WTC11 (cell line): ENCODE results near the gene RAP1GAP. TPM values are rescaled to one million over a fixed set of nuclear protein-coding genes. Genes with fewer than 3 reads are reported as not detected.

Experiments used
- ATAC-seq: fragments of 200-7000 bp; cut with Tn5 transposase; 2 replicates; pipeline ENCODE4 v1.10.0; 2021; ENCODE audit warnings: mild to moderate bottlenecking, moderate library complexity
- CTCF ChIA-PET: fragments of 300-600 bp; sonication (Branson Sonifier 250); formaldehyde crosslinking; loops from one replicate; lab custom pipeline; 2021; ENCODE audit warnings: antibody characterized with exemption; lab: Charles Lee
- POLR2A ChIA-PET: fragments of 350-600 bp; sonication (Branson Sonifier 250); formaldehyde crosslinking; loops from one replicate; lab custom pipeline; 2021; ENCODE audit warnings: antibody characterized with exemption; lab: Charles Lee
- DNase-seq: peaks from one replicate; pipeline ENCODE4 v3.0.0; 2021; ENCODE audit warnings: low spot score
- H3K27ac Mint-ChIP-seq: 2 replicates; pipeline ENCODE4 v1.8.0; 2021; ENCODE audit warnings: mixed read lengths
- H3K27me3 Mint-ChIP-seq: 2 replicates; pipeline ENCODE4 v1.8.0; 2021; ENCODE audit warnings: low read depth, mild to moderate bottlenecking, moderate library complexity, mixed read lengths
- H3K36me3 Mint-ChIP-seq: 2 replicates; pipeline ENCODE4 v1.8.0; 2021; ENCODE audit warnings: mixed read lengths
- H3K4me1 Mint-ChIP-seq: 2 replicates; pipeline ENCODE4 v1.8.0; 2022; ENCODE audit warnings: mixed read lengths
- H3K4me3 Mint-ChIP-seq: 2 replicates; pipeline ENCODE4 v1.8.0; 2021; ENCODE audit warnings: mild to moderate bottlenecking, moderate library complexity, mixed read lengths
- H3K9me3 Mint-ChIP-seq: 2 replicates; pipeline ENCODE4 v1.8.0; 2021; ENCODE audit warnings: mixed read lengths
- CDX4 ChIP-seq: fragments of 250-450 bp; sonication (Bioruptor Pico); IDR thresholded peaks from 2 replicates; pipeline ENCODE4 v1.9.0; 2021; ENCODE audit warnings: moderate library complexity, mild to moderate bottlenecking, inconsistent platforms, borderline replicate concordance
- CREM ChIP-seq: sonication (generic); formaldehyde crosslinking; IDR thresholded peaks from 2 replicates; pipeline ENCODE4 v1.8.1; 2022; ENCODE audit warnings: mild to moderate bottlenecking, missing genetic modification reagents, moderate library complexity
- E2F5 ChIP-seq: sonication (generic); formaldehyde crosslinking; IDR thresholded peaks from 2 replicates; pipeline ENCODE4 v1.8.1; 2022; ENCODE audit warnings: mild to moderate bottlenecking, moderate library complexity, missing genetic modification reagents
- ELF4 ChIP-seq: sonication (generic); formaldehyde crosslinking; IDR thresholded peaks from 2 replicates; pipeline ENCODE4 v1.8.1; 2022; ENCODE audit warnings: low read depth, mild to moderate bottlenecking, moderate library complexity, missing genetic modification reagents
- EMX1 ChIP-seq: fragments of 250-450 bp; sonication (Bioruptor Pico); IDR thresholded peaks from 2 replicates; pipeline ENCODE4 v1.8.0; 2021; ENCODE audit warnings: mild to moderate bottlenecking
- ERG ChIP-seq: fragments of 250-450 bp; sonication (Bioruptor Pico); IDR thresholded peaks from 2 replicates; pipeline ENCODE4 v1.8.0; 2021; ENCODE audit warnings: mild to moderate bottlenecking
- ETV6 ChIP-seq: sonication (generic); formaldehyde crosslinking; IDR thresholded peaks from 2 replicates; pipeline ENCODE4 v1.8.1; 2022; ENCODE audit warnings: mild to moderate bottlenecking, missing genetic modification reagents
- IRF2 ChIP-seq: sonication (generic); formaldehyde crosslinking; IDR thresholded peaks from 2 replicates; pipeline ENCODE4 v1.8.0; 2022; ENCODE audit warnings: low read depth, missing genetic modification reagents, borderline replicate concordance
- JUN ChIP-seq: sonication (generic); formaldehyde crosslinking; IDR thresholded peaks from 2 replicates; pipeline ENCODE4 v1.8.0; 2023; ENCODE audit warnings: mild to moderate bottlenecking, missing genetic modification reagents
- MYBL2 ChIP-seq: sonication (generic); formaldehyde crosslinking; IDR thresholded peaks from 2 replicates; pipeline ENCODE4 v1.8.1; 2023; ENCODE audit warnings: mild to moderate bottlenecking, moderate library complexity, missing genetic modification reagents
- OVOL2 ChIP-seq: fragments of 250-450 bp; sonication (Bioruptor Pico); IDR thresholded peaks from 2 replicates; pipeline ENCODE4 v1.9.0; 2021; ENCODE audit warnings: mild to moderate bottlenecking, borderline replicate concordance
- PRRX2 ChIP-seq: fragments of 250-450 bp; sonication (Bioruptor Pico); IDR thresholded peaks from 2 replicates; pipeline ENCODE4 v1.8.0; 2021; ENCODE audit warnings: mild to moderate bottlenecking
- SMAD3 ChIP-seq: sonication (generic); formaldehyde crosslinking; IDR thresholded peaks from 2 replicates; pipeline ENCODE4 v1.8.0; 2022; ENCODE audit warnings: missing genetic modification reagents, mild to moderate bottlenecking, borderline replicate concordance
- SMAD4 ChIP-seq: sonication (generic); formaldehyde crosslinking; IDR thresholded peaks from 2 replicates; pipeline ENCODE4 v1.8.0; 2022; ENCODE audit warnings: mild to moderate bottlenecking, missing genetic modification reagents
- SOX15 ChIP-seq: fragments of 250-450 bp; sonication (Bioruptor Pico); IDR thresholded peaks from 2 replicates; pipeline ENCODE4 v1.9.0; 2021; ENCODE audit warnings: mild to moderate bottlenecking
- ZNF121 ChIP-seq: sonication (generic); formaldehyde crosslinking; IDR thresholded peaks from 2 replicates; pipeline ENCODE4 v1.8.0; 2023; ENCODE audit warnings: missing genetic modification reagents
- ZNF263 ChIP-seq: sonication (generic); formaldehyde crosslinking; IDR thresholded peaks from 2 replicates; pipeline ENCODE4 v1.8.1; 2022; ENCODE audit warnings: low read depth, mild to moderate bottlenecking, moderate library complexity, missing genetic modification reagents
- ZNF396 ChIP-seq: fragments of 250-450 bp; sonication (Bioruptor Pico); IDR thresholded peaks from 2 replicates; pipeline ENCODE4 v1.8.0; 2021; ENCODE audit warnings: mild to moderate bottlenecking, moderate library complexity, borderline replicate concordance
- ZNF532 ChIP-seq: fragments of 250-450 bp; sonication (Bioruptor Pico); IDR thresholded peaks from 2 replicates; pipeline ENCODE4 v1.9.0; 2021; ENCODE audit warnings: mild to moderate bottlenecking, borderline replicate concordance
- total RNA-seq: library from RNA; stranded (reverse); gene quantifications from 3 replicates; pipeline ENCODE4 v1.2.3, GENCODE V29; 2021
- TF ChIP-seq, protein P1 (sequence below): sonication (generic); formaldehyde crosslinking; IDR thresholded peaks from 2 replicates; pipeline ENCODE4 v1.8.1; 2022; ENCODE audit warnings: low read depth, missing genetic modification reagents, borderline replicate concordance
- TF ChIP-seq, protein P2 (sequence below): sonication (generic); formaldehyde crosslinking; IDR thresholded peaks from 2 replicates; pipeline ENCODE4 v1.8.0; 2022; ENCODE audit warnings: mild to moderate bottlenecking, missing genetic modification reagents
- TF ChIP-seq, protein P3 (sequence below): sonication (generic); formaldehyde crosslinking; IDR thresholded peaks from 2 replicates; pipeline ENCODE4 v1.8.0; 2022; ENCODE audit warnings: mild to moderate bottlenecking, missing genetic modification reagents

RAP1GAP gene
- total RNA-seq, 1 experiment from 2014 or later: 7.6 TPM

GRCh38 chr1:21659924-21660326 lies 9.2 kb downstream of the RAP1GAP start:
- H3K27me3 Mint-ChIP-seq: peaks cover 25% of the 10 kb centered on the region
- no peak for TF ChIP-seq ELF4
- TF ChIP-seq CDX4 (CRISPR knock-in tag): no peak
- no peak for TF ChIP-seq SMAD4 (CRISPR knock-in tag)
- TF ChIP-seq EMX1: no peak
- TF ChIP-seq, protein P1, sequence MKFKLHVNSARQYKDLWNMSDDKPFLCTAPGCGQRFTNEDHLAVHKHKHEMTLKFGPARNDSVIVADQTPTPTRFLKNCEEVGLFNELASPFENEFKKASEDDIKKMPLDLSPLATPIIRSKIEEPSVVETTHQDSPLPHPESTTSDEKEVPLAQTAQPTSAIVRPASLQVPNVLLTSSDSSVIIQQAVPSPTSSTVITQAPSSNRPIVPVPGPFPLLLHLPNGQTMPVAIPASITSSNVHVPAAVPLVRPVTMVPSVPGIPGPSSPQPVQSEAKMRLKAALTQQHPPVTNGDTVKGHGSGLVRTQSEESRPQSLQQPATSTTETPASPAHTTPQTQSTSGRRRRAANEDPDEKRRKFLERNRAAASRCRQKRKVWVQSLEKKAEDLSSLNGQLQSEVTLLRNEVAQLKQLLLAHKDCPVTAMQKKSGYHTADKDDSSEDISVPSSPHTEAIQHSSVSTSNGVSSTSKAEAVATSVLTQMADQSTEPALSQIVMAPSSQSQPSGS (CRISPR knock-in tag): no peak
- H3K9me3 Mint-ChIP-seq: no peaks in the 10 kb centered on the region
- ChIA-PET POLR2A (interaction anchor here (0.8 kb wide), 1 partner anchor 10 kb away, joined by 4 read pairs; no protein-coding TSS in a partner anchor), CTCF (interaction anchor here (0.8 to 2.5 kb wide), 11 partner anchors 12 to 363 kb away, joined by 3 to 11 read pairs (median 4); partner anchors contain the start of gene ALPL)
- H3K36me3 Mint-ChIP-seq: no peaks in the 10 kb centered on the region
- no peak overlapping the region for H3K27ac Mint-ChIP-seq
- peaks cover 15% of the 10 kb centered on the region for H3K4me1 Mint-ChIP-seq
- peak overlapping the region; percentile 77 for H3K4me3 Mint-ChIP-seq
- DNase-seq: no peak
- no peak for ATAC-seq

- peak; percentile 74 for ATAC-seq
- Mint-ChIP-seq H3K36me3 (no peaks in the 10 kb centered on the region), H3K27me3 (peaks cover 27% of the 10 kb centered on the region), H3K4me3 (peak overlapping the region; percentile 77), H3K4me1 (peaks cover 13% of the 10 kb centered on the region), H3K27ac (no peak overlapping the region), H3K9me3 (no peaks in the 10 kb centered on the region)
- DNase-seq: peak; percentile 86
- ChIA-PET CTCF (interaction anchor here (0.6 to 2.5 kb wide), 15 partner anchors 11 to 484 kb away, joined by 3 to 11 read pairs (median 4); partner anchors contain the start of gene ALPL), POLR2A (interaction anchor here (0.8 kb wide), 1 partner anchor 11 kb away, joined by 4 read pairs; no protein-coding TSS in a partner anchor)
- TF ChIP-seq SMAD3 (CRISPR knock-in tag) (peak; percentile 77), IRF2 (CRISPR knock-in tag) (no peak), ERG (peak; percentile 74; the same call in 1 of the 2 replicates), ZNF263 (no peak), MYBL2 (CRISPR knock-in tag) (peak; percentile 94), SMAD4 (CRISPR knock-in tag) (peak; percentile 91), ZNF121 (CRISPR knock-in tag) (no peak), SOX15 (CRISPR knock-in tag) (no peak), JUN (CRISPR knock-in tag) (peak; percentile 96), OVOL2 (CRISPR knock-in tag) (no peak), PRRX2 (peak; percentile 84; the same call in 1 of the 2 replicates), CREM (CRISPR knock-in tag) (peak; percentile 88), ETV6 (peak; percentile 99), E2F5 (CRISPR knock-in tag) (peak; percentile 60), ZNF532 (CRISPR knock-in tag) (0 out of 2 replicates have a peak, but pooled peaks have one; percentile 61), ZNF396 (CRISPR knock-in tag) (peak; percentile 84; the same call in 1 of the 2 replicates)
- TF ChIP-seq, protein P2, sequence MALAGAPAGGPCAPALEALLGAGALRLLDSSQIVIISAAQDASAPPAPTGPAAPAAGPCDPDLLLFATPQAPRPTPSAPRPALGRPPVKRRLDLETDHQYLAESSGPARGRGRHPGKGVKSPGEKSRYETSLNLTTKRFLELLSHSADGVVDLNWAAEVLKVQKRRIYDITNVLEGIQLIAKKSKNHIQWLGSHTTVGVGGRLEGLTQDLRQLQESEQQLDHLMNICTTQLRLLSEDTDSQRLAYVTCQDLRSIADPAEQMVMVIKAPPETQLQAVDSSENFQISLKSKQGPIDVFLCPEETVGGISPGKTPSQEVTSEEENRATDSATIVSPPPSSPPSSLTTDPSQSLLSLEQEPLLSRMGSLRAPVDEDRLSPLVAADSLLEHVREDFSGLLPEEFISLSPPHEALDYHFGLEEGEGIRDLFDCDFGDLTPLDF: peak; percentile 87
- TF ChIP-seq, protein P3, sequence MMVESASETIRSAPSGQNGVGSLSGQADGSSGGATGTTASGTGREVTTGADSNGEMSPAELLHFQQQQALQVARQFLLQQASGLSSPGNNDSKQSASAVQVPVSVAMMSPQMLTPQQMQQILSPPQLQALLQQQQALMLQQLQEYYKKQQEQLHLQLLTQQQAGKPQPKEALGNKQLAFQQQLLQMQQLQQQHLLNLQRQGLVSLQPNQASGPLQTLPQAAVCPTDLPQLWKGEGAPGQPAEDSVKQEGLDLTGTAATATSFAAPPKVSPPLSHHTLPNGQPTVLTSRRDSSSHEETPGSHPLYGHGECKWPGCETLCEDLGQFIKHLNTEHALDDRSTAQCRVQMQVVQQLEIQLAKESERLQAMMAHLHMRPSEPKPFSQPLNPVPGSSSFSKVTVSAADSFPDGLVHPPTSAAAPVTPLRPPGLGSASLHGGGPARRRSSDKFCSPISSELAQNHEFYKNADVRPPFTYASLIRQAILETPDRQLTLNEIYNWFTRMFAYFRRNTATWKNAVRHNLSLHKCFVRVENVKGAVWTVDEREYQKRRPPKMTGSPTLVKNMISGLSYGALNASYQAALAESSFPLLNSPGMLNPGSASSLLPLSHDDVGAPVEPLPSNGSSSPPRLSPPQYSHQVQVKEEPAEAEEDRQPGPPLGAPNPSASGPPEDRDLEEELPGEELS: peak; percentile 95
Measured at GRCh38 chr1:21659099-21659923, 9.8 kb downstream of the RAP1GAP start.
